MM.1S (cell line): ENCODE data around the gene FOXO3.

ENCODE experiments used
- DNase-seq: peaks from one replicate; pipeline ENCODE4 v3.0.0-alpha.2; 2015
- H2AFZ ChIP-seq: fragments of 300-600 bp; sonication (generic); 2 replicates; pipeline ENCODE4 v1.6.0; 2016; ENCODE audit warnings: antibody characterized with exemption, low read length
- H3F3A ChIP-seq: fragments of 300-600 bp; sonication (generic); 2 replicates; pipeline ENCODE4 v1.6.1; 2016; ENCODE audit warnings: mild to moderate bottlenecking, antibody characterized with exemption, low read length, moderate library complexity, mixed read lengths; ENCODE audit not compliant: insufficient read depth
- H3K27ac ChIP-seq: fragments of 300-600 bp; sonication (generic); 2 replicates; pipeline ENCODE4 v1.5.1; 2016; ENCODE audit warnings: mild to moderate bottlenecking, low read length
- H3K27me3 ChIP-seq: fragments of 300-600 bp; sonication (generic); replicated peaks from 2 replicates; pipeline ENCODE4 v1.6.0; 2016; ENCODE audit warnings: low read length; ENCODE audit not compliant: insufficient read depth
- H3K36me3 ChIP-seq: fragments of 300-600 bp; sonication (generic); replicated peaks from 2 replicates; pipeline ENCODE4 v1.6.1; 2016; ENCODE audit warnings: mild to moderate bottlenecking, low read length, mixed read lengths; ENCODE audit not compliant: insufficient read depth
- H3K4me1 ChIP-seq: fragments of 300-600 bp; sonication (generic); 2 replicates; pipeline ENCODE4 v1.6.1; 2016; ENCODE audit warnings: low read length, mixed read lengths
- H3K4me2 ChIP-seq: fragments of 300-600 bp; sonication (generic); 2 replicates; pipeline ENCODE4 v1.6.0; 2016; ENCODE audit warnings: low read depth, low read length
- H3K4me3 ChIP-seq: fragments of 300-600 bp; sonication (generic); 2 replicates; pipeline ENCODE4 v1.5.1; 2016; ENCODE audit warnings: low read length, mixed read lengths
- H3K79me2 ChIP-seq: fragments of 300-600 bp; sonication (generic); 2 replicates; pipeline ENCODE4 v1.6.1; 2016; ENCODE audit warnings: mixed run types, low read length, mixed read lengths
- H3K9ac ChIP-seq: fragments of 300-600 bp; sonication (generic); 2 replicates; pipeline ENCODE4 v1.6.1; 2016; ENCODE audit warnings: low read length, mixed read lengths
- H3K9me2 ChIP-seq: fragments of 300-600 bp; sonication (generic); replicated peaks from 2 replicates; pipeline ENCODE4 v1.6.1; 2016; ENCODE audit warnings: mild to moderate bottlenecking, low read length, mixed read lengths; ENCODE audit not compliant: insufficient read depth
- H3K9me3 ChIP-seq: fragments of 300-600 bp; sonication (generic); replicated peaks from 2 replicates; pipeline ENCODE4 v1.6.1; 2016; ENCODE audit warnings: mild to moderate bottlenecking, low read length, mixed read lengths; ENCODE audit not compliant: insufficient read depth
- H4K20me1 ChIP-seq: fragments of 300-600 bp; sonication (generic); 2 replicates; pipeline ENCODE4 v1.6.1; 2016; ENCODE audit warnings: mild to moderate bottlenecking, low read length, moderate library complexity, mixed read lengths; ENCODE audit not compliant: insufficient read depth
- EZH2 ChIP-seq: fragments of 300-600 bp; sonication (generic); optimal IDR thresholded peaks from 2 replicates; pipeline ENCODE3; 2017; ENCODE audit warnings: low read depth, mild to moderate bottlenecking, antibody characterized with exemption, low read length, mixed read lengths
- EZH2phosphoT487 ChIP-seq: fragments of 300-600 bp; sonication (generic); IDR thresholded peaks from 2 replicates; pipeline ENCODE4 v1.6.1; 2018; ENCODE audit warnings: antibody characterized with exemption, low read length
- TF ChIP-seq, protein P1 (sequence below): fragments of 300-600 bp; sonication (generic); IDR thresholded peaks from 2 replicates; pipeline ENCODE4 v1.5.1; 2016; ENCODE audit warnings: antibody characterized with exemption, low read length, mixed read lengths

The FOXO3 gene

DNA sequence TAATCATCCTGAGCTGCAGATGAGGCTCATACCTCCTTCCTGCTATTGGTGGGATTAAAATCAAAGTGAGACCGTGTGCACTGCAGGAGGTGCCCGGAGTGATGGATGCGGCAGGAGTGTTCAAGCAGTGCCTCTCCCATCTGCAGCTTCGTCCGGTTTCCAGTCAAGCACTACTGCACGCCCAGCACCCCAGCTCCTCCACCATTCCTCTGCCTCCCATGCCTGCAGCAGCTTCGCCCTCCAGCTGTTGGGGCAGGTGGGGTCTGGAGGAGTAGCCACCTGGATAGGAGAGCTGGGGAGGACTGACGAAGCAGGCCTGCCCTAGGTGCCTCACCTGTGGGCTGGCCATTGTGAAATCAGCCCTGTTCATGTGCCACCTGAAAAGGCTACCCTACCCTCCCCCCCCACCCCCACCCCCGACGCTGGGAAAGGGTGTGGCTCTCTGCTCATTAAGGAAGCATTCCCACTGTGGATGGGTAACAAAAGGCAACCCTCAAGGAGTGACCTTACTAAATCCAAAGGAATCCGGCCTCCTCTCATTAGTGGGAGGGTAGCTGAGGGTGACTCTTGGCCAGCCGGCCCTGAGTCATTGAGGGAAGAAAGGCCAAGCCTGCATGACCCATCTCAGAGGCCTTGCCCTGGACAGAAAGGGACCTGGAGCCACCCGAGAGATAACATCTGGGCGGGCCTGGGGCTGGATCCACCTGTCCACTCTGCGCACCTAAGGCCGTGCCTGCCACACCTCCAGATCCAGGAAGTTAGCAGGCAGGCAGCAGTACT is 171.6 kb downstream of the FOXO3 start:
- Histone ChIP-seq H4K20me1 (no peaks in the 10 kb centered on the region), H3K9me3 (no peaks in the 10 kb centered on the region), H2AFZ (no peak overlapping the region), H3K4me3 (no peak overlapping the region), H3K4me2 (no peak overlapping the region), H3K27ac (peak overlapping the region; percentile 84), H3K9ac (no peak overlapping the region), H3K9me2 (no peaks in the 10 kb centered on the region), H3K36me3 (no peaks in the 10 kb centered on the region), H3K27me3 (no peaks in the 10 kb centered on the region), H3K4me1 (peaks cover 50% of the 10 kb centered on the region), H3F3A (peaks cover 22% of the 10 kb centered on the region), H3K79me2 (peaks cover 11% of the 10 kb centered on the region; the same call in 1 of the 2 replicates)
- TF ChIP-seq EZH2 (no peak), EZH2phosphoT487 (no peak)
- TF ChIP-seq, protein P1, sequence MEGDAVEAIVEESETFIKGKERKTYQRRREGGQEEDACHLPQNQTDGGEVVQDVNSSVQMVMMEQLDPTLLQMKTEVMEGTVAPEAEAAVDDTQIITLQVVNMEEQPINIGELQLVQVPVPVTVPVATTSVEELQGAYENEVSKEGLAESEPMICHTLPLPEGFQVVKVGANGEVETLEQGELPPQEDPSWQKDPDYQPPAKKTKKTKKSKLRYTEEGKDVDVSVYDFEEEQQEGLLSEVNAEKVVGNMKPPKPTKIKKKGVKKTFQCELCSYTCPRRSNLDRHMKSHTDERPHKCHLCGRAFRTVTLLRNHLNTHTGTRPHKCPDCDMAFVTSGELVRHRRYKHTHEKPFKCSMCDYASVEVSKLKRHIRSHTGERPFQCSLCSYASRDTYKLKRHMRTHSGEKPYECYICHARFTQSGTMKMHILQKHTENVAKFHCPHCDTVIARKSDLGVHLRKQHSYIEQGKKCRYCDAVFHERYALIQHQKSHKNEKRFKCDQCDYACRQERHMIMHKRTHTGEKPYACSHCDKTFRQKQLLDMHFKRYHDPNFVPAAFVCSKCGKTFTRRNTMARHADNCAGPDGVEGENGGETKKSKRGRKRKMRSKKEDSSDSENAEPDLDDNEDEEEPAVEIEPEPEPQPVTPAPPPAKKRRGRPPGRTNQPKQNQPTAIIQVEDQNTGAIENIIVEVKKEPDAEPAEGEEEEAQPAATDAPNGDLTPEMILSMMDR: no peak
- DNase-seq: no peak

DNA sequence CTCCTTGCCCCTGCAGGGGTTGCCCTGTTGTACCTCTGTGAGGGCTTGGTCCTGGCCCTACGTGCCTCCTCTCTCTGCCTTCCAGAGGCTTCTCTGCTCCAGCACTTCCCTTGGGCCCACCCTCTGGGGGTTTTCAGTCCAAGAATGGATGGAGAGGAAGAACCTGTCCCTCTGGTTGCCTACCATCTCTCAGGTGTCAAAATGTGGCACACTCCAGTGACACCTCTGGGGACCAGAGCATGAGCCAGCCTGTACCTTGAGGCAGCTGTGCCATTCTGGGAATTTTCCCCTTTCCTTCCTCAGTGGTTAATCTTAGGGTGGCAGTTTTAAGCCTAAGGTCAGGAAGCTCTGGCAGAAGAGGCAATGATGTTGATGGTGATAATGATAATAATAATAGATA is 172.3 kb downstream of the FOXO3 start:
- TF ChIP-seq EZH2phosphoT487 (no peak), EZH2 (no peak)
- TF ChIP-seq, protein P1: no peak
- H3F3A ChIP-seq: peaks cover 22% of the 10 kb centered on the region
- DNase-seq: no peak
- H3K36me3 ChIP-seq: no peaks in the 10 kb centered on the region
- no peaks in the 10 kb centered on the region for H3K27me3 ChIP-seq
- peaks cover 11% of the 10 kb centered on the region; the same call in 1 of the 2 replicates for H3K79me2 ChIP-seq
- H3K4me1 ChIP-seq: peaks cover 51% of the 10 kb centered on the region
- H3K27ac ChIP-seq: peak overlapping the region; percentile 84
- no peaks in the 10 kb centered on the region for H3K9me3 ChIP-seq
- no peak overlapping the region for H3K4me3 ChIP-seq
- no peaks in the 10 kb centered on the region for H4K20me1 ChIP-seq
- H3K4me2 ChIP-seq: peak overlapping the region; percentile 40
- peak overlapping the region; percentile 54 for H3K9ac ChIP-seq
- no peaks in the 10 kb centered on the region for H3K9me2 ChIP-seq
- H2AFZ ChIP-seq: no peak overlapping the region

DNA sequence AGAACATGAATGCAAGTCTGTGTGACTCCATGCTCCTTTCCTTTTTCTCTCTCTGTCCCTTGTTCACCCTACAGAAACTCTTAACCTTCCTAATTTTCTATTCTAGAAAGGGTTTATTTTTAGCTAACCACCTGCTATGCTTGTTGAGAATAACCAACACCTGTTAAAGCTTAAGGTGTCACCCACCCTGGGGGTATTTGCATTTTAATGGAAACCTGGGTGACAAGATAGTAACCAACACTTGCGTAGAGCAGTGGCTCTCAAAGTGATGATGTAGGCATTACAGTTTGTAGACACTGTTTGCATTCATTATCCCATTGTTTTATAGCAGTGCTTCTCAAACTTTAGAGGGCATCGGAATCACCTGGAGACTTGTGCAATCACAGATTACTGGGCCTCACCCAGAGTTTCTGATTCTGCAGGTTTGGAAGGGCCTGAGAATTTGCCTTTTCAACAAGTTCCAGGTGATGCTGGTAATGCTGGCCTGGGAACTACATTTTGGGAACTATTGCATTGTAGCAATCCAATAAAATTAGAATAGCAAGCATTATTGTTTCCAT is 173.1 kb downstream of the FOXO3 start:
- H3K9me3 ChIP-seq: no peaks in the 10 kb centered on the region
- H3K27me3 ChIP-seq: no peaks in the 10 kb centered on the region
- no peak for TF ChIP-seq EZH2phosphoT487
- no peak for TF ChIP-seq EZH2
- TF ChIP-seq, protein P1: no peak
- H3K9me2 ChIP-seq: no peaks in the 10 kb centered on the region
- no peak overlapping the region for H2AFZ ChIP-seq
- H3K9ac ChIP-seq: peak overlapping the region; percentile 54
- peak overlapping the region; percentile 40 for H3K4me2 ChIP-seq
- H3K4me1 ChIP-seq: peaks cover 53% of the 10 kb centered on the region
- peaks cover 11% of the 10 kb centered on the region; the same call in 1 of the 2 replicates for H3K79me2 ChIP-seq
- peak overlapping the region; percentile 84 for H3K27ac ChIP-seq
- H4K20me1 ChIP-seq: no peaks in the 10 kb centered on the region
- H3K36me3 ChIP-seq: no peaks in the 10 kb centered on the region
- DNase-seq: peak; percentile 90
- no peak overlapping the region for H3K4me3 ChIP-seq
- peaks cover 22% of the 10 kb centered on the region for H3F3A ChIP-seq
